CD4-positive, alpha-beta memory T cell (primary cell): ENCODE measurements around the gene PLXDC2. TPM values are rescaled to one million over a fixed set of nuclear protein-coding genes. Genes with fewer than 3 reads are reported as not detected.

Source experiments
- CTCF ChIA-PET: fragments of 350-600 bp; sonication (Branson Sonifier 250); formaldehyde crosslinking; loops from one replicate; lab custom pipeline; 2021; ENCODE audit warnings: inconsistent platforms; ENCODE audit not compliant: partially characterized antibody; lab: Charles Lee
- POLR2A ChIA-PET: fragments of 350-600 bp; sonication (Branson Sonifier 250); formaldehyde crosslinking; loops from one replicate; lab custom pipeline; 2021; ENCODE audit not compliant: partially characterized antibody; lab: Charles Lee
- DNase-seq, 5 donors: peaks; one replicate each; pipeline versions ENCODE4 v3.0.0 to v3.0.0-alpha.2; 2020 to 2022; ENCODE audit warnings: mixed read lengths in 1 of 5
- H3K27ac ChIP-seq: one replicate; pipeline ENCODE4 v1.7.0; 2013; ENCODE audit warnings: low read depth, low read length
- H3K27me3 ChIP-seq: 2 replicates; pipeline ENCODE4 v1.7.0; 2013; ENCODE audit warnings: mild to moderate bottlenecking, low read length, moderate library complexity; ENCODE audit not compliant: insufficient read depth
- H3K36me3 ChIP-seq: 2 replicates; pipeline ENCODE4 v1.7.0; 2013; ENCODE audit warnings: mild to moderate bottlenecking, low read length, moderate library complexity; ENCODE audit not compliant: insufficient read depth
- H3K4me1 ChIP-seq: 2 replicates; pipeline ENCODE4 v1.7.0; 2013; ENCODE audit warnings: mild to moderate bottlenecking, low read length, moderate library complexity; ENCODE audit not compliant: insufficient read depth
- H3K4me3 ChIP-seq, 2 donors: one replicate each; pipeline ENCODE4 v1.7.0; 2013; ENCODE audit warnings: low read length in 2 of 2, mild to moderate bottlenecking in 1 of 2
- H3K9me3 ChIP-seq, 2 donors: one replicate each; pipeline ENCODE4 v1.7.0; 2013; ENCODE audit warnings: low read length in 2 of 2, control low read depth in 1 of 2; ENCODE audit not compliant: control insufficient read depth in 1 of 2
- H3K27ac Mint-ChIP-seq, 7 donors: one replicate each; pipeline ENCODE4 v1.8.0; 2020 to 2021; ENCODE audit warnings: mixed read lengths in 7 of 7, mild to moderate bottlenecking in 6 of 7, inconsistent platforms in 3 of 7, moderate library complexity in 3 of 7
- H3K27me3 Mint-ChIP-seq, 2 donors: one replicate each; pipeline ENCODE4 v1.8.0; 2020 to 2021; ENCODE audit warnings: mixed read lengths in 2 of 2
- H3K36me3 Mint-ChIP-seq, 2 donors: one replicate each; pipeline ENCODE4 v1.8.0; 2020 to 2021; ENCODE audit warnings: mixed read lengths in 2 of 2, inconsistent platforms in 1 of 2, mild to moderate bottlenecking in 1 of 2
- H3K4me1 Mint-ChIP-seq, 4 donors: one replicate each; pipeline ENCODE4 v1.8.0; 2020 to 2021; ENCODE audit warnings: mixed read lengths in 4 of 4, mild to moderate bottlenecking in 1 of 4
- H3K4me3 Mint-ChIP-seq, 8 donors: one replicate each; pipeline ENCODE4 v1.8.0; 2020 to 2021; ENCODE audit warnings: mixed read lengths in 8 of 8, mild to moderate bottlenecking in 7 of 8, moderate library complexity in 6 of 8, inconsistent platforms in 3 of 8
- H3K9me3 Mint-ChIP-seq, 8 donors: one replicate each; pipeline ENCODE4 v1.8.0; 2020 to 2021; ENCODE audit warnings: mixed read lengths in 8 of 8, mild to moderate bottlenecking in 5 of 8, inconsistent platforms in 3 of 8, moderate library complexity in 1 of 8
- intact Hi-C: fragments of 100-400 bp; cut with micrococcal nuclease; formaldehyde crosslinking; loops from one replicate; pipeline ENCODE4 v1.15.1; 2023
- polyA plus RNA-seq, 2 donors: library from polyadenylated mRNA; unstranded; fragments of 300-500 nt; fragmentation: Illumina TruSeq; gene quantifications; one replicate each; pipeline ENCODE4 v1.2.3, GENCODE V29; 2021
- total RNA-seq, 2 experiments: library from RNA; stranded (reverse); gene quantifications; one replicate each; pipeline ENCODE4 v1.2.3, GENCODE V29; 2021

PLXDC2 gene
- total and polyA plus RNA-seq, 4 experiments from 2014 or later: 0.90 to 1.2 TPM; not detected in 2

- Histone ChIP-seq H3K9me3 (no peaks in the 10 kb centered on the region), H3K27ac (no peak overlapping the region), H3K4me3 (no peak overlapping the region), H3K27me3 (no peaks in the 10 kb centered on the region), H3K36me3 (no peaks in the 10 kb centered on the region), H3K4me1 (no peaks in the 10 kb centered on the region)
- DNase-seq: no peak
- Mint-ChIP-seq H3K4me3 (no peak overlapping the region), H3K27ac (no peak overlapping the region), H3K27me3 (no peaks in the 10 kb centered on the region), H3K4me1 (no peaks in the 10 kb centered on the region), H3K36me3 (no peaks in the 10 kb centered on the region), H3K9me3 (peaks cover 0 to 6% (median 4%) of the 10 kb centered on the region in 8 donors)
- POLR2A ChIA-PET: no interaction called here
- intact Hi-C loops: no loop called here
- CTCF ChIA-PET: no interaction called here
These were observed 95.7 kb downstream of the PLXDC2 start for GRCh38 chr10:19911886-19912285.

DNA sequence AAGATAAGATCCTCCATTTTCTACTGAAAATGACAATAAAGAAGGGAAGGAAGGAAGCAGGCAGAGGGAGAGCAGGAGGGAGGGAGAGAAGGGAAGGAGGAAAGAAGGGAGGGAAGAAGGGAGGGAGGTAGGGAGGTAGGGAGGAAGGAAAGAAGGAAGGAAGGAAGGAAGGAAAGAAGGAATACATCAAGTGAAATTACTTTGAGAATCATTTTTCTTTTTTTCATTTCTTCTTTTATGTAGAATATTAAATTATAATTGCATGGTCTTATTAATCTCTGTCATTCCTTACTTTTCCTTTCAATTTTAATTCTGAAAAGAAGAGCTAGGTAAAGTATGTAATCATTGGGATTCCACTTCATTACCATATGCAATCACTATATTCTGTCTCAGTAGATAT, 97.8 kb downstream of the PLXDC2 start:
- no peaks in the 10 kb centered on the region for H3K4me1 ChIP-seq
- POLR2A ChIA-PET: no interaction called here
- no peak overlapping the region for H3K27ac ChIP-seq
- no peak overlapping the region for H3K4me3 Mint-ChIP-seq
- no peaks in the 10 kb centered on the region for H3K4me1 Mint-ChIP-seq
- H3K4me3 ChIP-seq: no peak overlapping the region
- no peaks in the 10 kb centered on the region for H3K36me3 ChIP-seq
- CTCF ChIA-PET: no interaction called here
- H3K27me3 Mint-ChIP-seq: no peaks in the 10 kb centered on the region
- no peaks in the 10 kb centered on the region for H3K36me3 Mint-ChIP-seq
- no peaks in the 10 kb centered on the region for H3K27me3 ChIP-seq
- intact Hi-C loops: no loop called here
- no peak for DNase-seq
- H3K9me3 ChIP-seq: no peaks in the 10 kb centered on the region
- H3K9me3 Mint-ChIP-seq: peaks cover 0 to 8% (median 3%) of the 10 kb centered on the region in 8 donors
- H3K27ac Mint-ChIP-seq: no peak overlapping the region

- ChIA-PET CTCF (no interaction called here), POLR2A (no interaction called here)
- no peak for DNase-seq
- H3K27ac Mint-ChIP-seq: no peak overlapping the region
- H3K27me3 ChIP-seq: no peaks in the 10 kb centered on the region
- no peaks in the 10 kb centered on the region for H3K36me3 ChIP-seq
- H3K4me1 Mint-ChIP-seq: no peaks in the 10 kb centered on the region
- no peaks in the 10 kb centered on the region for H3K9me3 ChIP-seq
- H3K27me3 Mint-ChIP-seq: no peaks in the 10 kb centered on the region
- H3K27ac ChIP-seq: no peak overlapping the region
- H3K4me1 ChIP-seq: no peaks in the 10 kb centered on the region
- no peak overlapping the region for H3K4me3 ChIP-seq
- H3K4me3 Mint-ChIP-seq: no peak overlapping the region
- H3K36me3 Mint-ChIP-seq: no peaks in the 10 kb centered on the region
- intact Hi-C loops: no loop called here
- H3K9me3 Mint-ChIP-seq: peaks cover 0 to 8% (median 4%) of the 10 kb centered on the region in 8 donors
These were observed 98.9 kb downstream of the PLXDC2 start for GRCh38 chr10:19915125-19915524.

GRCh38 chr10:19915816-19916215, 99.6 kb downstream of the PLXDC2 start:
- no peaks in the 10 kb centered on the region for H3K36me3 ChIP-seq
- intact Hi-C loops: no loop called here
- no peaks in the 10 kb centered on the region for H3K4me1 Mint-ChIP-seq
- H3K27ac ChIP-seq: no peak overlapping the region
- no peaks in the 10 kb centered on the region for H3K27me3 Mint-ChIP-seq
- no peaks in the 10 kb centered on the region for H3K27me3 ChIP-seq
- no peak overlapping the region for H3K4me3 Mint-ChIP-seq
- no peak overlapping the region for H3K4me3 ChIP-seq
- H3K36me3 Mint-ChIP-seq: no peaks in the 10 kb centered on the region
- H3K27ac Mint-ChIP-seq: no peak overlapping the region
- no peak for DNase-seq
- POLR2A ChIA-PET: no interaction called here
- H3K9me3 Mint-ChIP-seq: peaks cover 0 to 8% (median 4%) of the 10 kb centered on the region in 8 donors
- CTCF ChIA-PET: no interaction called here
- H3K9me3 ChIP-seq: no peaks in the 10 kb centered on the region
- no peaks in the 10 kb centered on the region for H3K4me1 ChIP-seq

DNA sequence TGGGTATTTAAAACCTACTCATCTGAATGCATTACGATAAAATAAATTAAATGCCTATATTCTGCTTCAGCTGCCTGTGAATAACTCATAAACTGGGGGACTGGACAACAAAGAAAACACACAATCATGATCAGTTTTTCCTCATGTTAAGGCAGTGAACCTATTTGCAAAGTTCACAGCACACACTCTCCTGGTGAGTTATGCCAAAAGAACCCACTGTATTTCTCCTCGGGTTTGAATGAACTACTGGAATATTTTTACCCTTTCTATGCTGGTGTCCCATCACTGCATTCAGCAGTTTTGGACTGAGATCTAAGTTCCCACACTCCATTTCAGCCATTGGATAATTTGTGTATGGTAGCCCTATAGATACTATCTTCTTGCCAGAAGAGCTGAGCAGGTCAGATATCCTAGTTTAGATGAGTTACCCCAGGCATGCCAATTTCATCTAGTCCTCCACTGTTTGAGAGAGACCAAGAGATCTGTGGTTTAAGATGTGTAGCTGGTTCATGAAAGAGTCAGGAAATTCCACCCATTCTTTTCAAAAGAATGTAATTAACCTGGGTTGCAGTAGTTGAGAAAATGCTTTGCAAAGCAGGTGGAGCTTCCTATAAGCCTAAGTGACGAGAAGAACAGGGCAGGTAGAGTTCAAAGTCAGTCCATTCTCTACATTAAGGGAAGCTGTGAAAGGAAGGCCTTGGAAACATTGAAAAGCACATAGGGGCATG, 101.7 kb downstream of the PLXDC2 start:
- H3K27me3 Mint-ChIP-seq: no peaks in the 10 kb centered on the region
- H3K36me3 Mint-ChIP-seq: no peaks in the 10 kb centered on the region
- no peak overlapping the region for H3K27ac Mint-ChIP-seq
- POLR2A ChIA-PET: no interaction called here
- intact Hi-C loops: no loop called here
- no peaks in the 10 kb centered on the region for H3K4me1 Mint-ChIP-seq
- H3K27me3 ChIP-seq: no peaks in the 10 kb centered on the region
- peaks cover 0 to 8% (median 4%) of the 10 kb centered on the region in 8 donors for H3K9me3 Mint-ChIP-seq
- H3K4me1 ChIP-seq: no peaks in the 10 kb centered on the region
- CTCF ChIA-PET: no interaction called here
- no peak overlapping the region for H3K27ac ChIP-seq
- DNase-seq: no peak
- H3K4me3 ChIP-seq: no peak overlapping the region
- no peaks in the 10 kb centered on the region for H3K36me3 ChIP-seq
- H3K4me3 Mint-ChIP-seq: no peak overlapping the region
- H3K9me3 ChIP-seq: no peaks in the 10 kb centered on the region

- intact Hi-C loops: no loop called here
- Histone ChIP-seq H3K27ac (no peak overlapping the region), H3K27me3 (no peaks in the 10 kb centered on the region), H3K36me3 (no peaks in the 10 kb centered on the region), H3K9me3 (no peaks in the 10 kb centered on the region), H3K4me3 (no peak overlapping the region), H3K4me1 (no peaks in the 10 kb centered on the region)
- no peak overlapping the region for H3K4me3 Mint-ChIP-seq
- no peak for DNase-seq
- H3K27ac Mint-ChIP-seq: no peak overlapping the region
- H3K4me1 Mint-ChIP-seq: no peaks in the 10 kb centered on the region
- H3K9me3 Mint-ChIP-seq: peaks cover 0 to 8% (median 4%) of the 10 kb centered on the region in 8 donors
- ChIA-PET CTCF (no interaction called here), POLR2A (no interaction called here)
- H3K27me3 Mint-ChIP-seq: no peaks in the 10 kb centered on the region
- no peaks in the 10 kb centered on the region for H3K36me3 Mint-ChIP-seq
These were observed 102.6 kb downstream of the PLXDC2 start for GRCh38 chr10:19918794-19919193.

GRCh38 chr10:19919671-19920070, 103.4 kb downstream of the PLXDC2 start:
- no peaks in the 10 kb centered on the region for H3K36me3 Mint-ChIP-seq
- POLR2A ChIA-PET: no interaction called here
- no peak overlapping the region for H3K27ac Mint-ChIP-seq
- H3K4me3 Mint-ChIP-seq: no peak overlapping the region
- H3K27me3 Mint-ChIP-seq: no peaks in the 10 kb centered on the region
- Histone ChIP-seq H3K27ac (no peak overlapping the region), H3K36me3 (no peaks in the 10 kb centered on the region), H3K4me1 (no peaks in the 10 kb centered on the region), H3K27me3 (no peaks in the 10 kb centered on the region), H3K9me3 (no peaks in the 10 kb centered on the region), H3K4me3 (no peak overlapping the region)
- DNase-seq: no peak
- H3K9me3 Mint-ChIP-seq: peaks cover 0 to 8% (median 2%) of the 10 kb centered on the region in 8 donors
- intact Hi-C loops: no loop called here
- CTCF ChIA-PET: no interaction called here
- no peaks in the 10 kb centered on the region for H3K4me1 Mint-ChIP-seq
